Measurements from ENCODE around the gene SPRED3. TPM values are rescaled to one million over a fixed set of nuclear protein-coding genes. Genes with fewer than 3 reads are reported as not detected.
"Not testable (repeated sequence)": the region's sequence is repeated elsewhere in the genome, so short reads cannot be mapped to it uniquely, and the experiment has no call there.

Gene SPRED3
- total RNA-seq, 4 donors from 2014 or later = 0.05 to 2.6 (median 0.15) TPM

- no peak overlapping the region for H3K4me3 ChIP-seq
- ATAC-seq = no peak
- no peak for DNase-seq
- H3K27me3 ChIP-seq = no peaks in the 10 kb centered on the region
- H3K27ac ChIP-seq = no peak overlapping the region
- TF ChIP-seq CTCF (IDR thresholded peaks at IDR 0.05 in 4 of 5, conservative IDR thresholded peaks at IDR 0.05 in 1 of 5) (no peak), POLR2A (IDR thresholded peaks at IDR 0.05) (no peak)
- H3K4me1 ChIP-seq = no peaks in the 10 kb centered on the region
- H3K9me3 ChIP-seq = no peaks in the 10 kb centered on the region
- H3K36me3 ChIP-seq = no peaks in the 10 kb centered on the region
- in situ Hi-C loops (cut with MboI; ENCODE audit: low sequenced_read_pairs in 4 of 4) = loop anchor here in 3 of 4 donors (10.0 kb wide), 2 partner anchors 225 to 515 kb away; no protein-coding TSS in a partner anchor
- intact Hi-C loops (cut with DNase I; ENCODE audit: low total_unique reads) = loop anchor here (10.0 kb wide), 1 partner anchor 45 kb away; no protein-coding TSS in a partner anchor
These were observed 21.2 kb downstream of the SPRED3 start for GRCh38 chr19:38409631-38410133.

- H3K4me3 ChIP-seq; H3K27ac ChIP-seq; H3K4me1 ChIP-seq; DNase-seq; in situ Hi-C loops (cut with MboI; ENCODE audit: low sequenced_read_pairs in 4 of 4); H3K36me3 ChIP-seq; ATAC-seq; H3K27me3 ChIP-seq; intact Hi-C loops (cut with DNase I; ENCODE audit: low total_unique reads); H3K9me3 ChIP-seq: not testable (repeated sequence)
These were observed 21.9 kb downstream of the SPRED3 start for GRCh38 chr19:38410407-38410806.

GRCh38 chr19:38411041-38411712 is 22.7 kb downstream of the SPRED3 start:
- DNase-seq = no peak
- in situ Hi-C loops (cut with MboI; ENCODE audit: low sequenced_read_pairs in 4 of 4) (no loop called here), intact Hi-C loops (cut with DNase I; ENCODE audit: low total_unique reads) (no loop called here)
- Histone ChIP-seq H3K36me3 (no peaks in the 10 kb centered on the region), H3K9me3 (no peaks in the 10 kb centered on the region), H3K4me1 (no peaks in the 10 kb centered on the region), H3K27me3 (no peaks in the 10 kb centered on the region), H3K4me3 (no peak overlapping the region), H3K27ac (no peak overlapping the region)
- TF ChIP-seq POLR2A (IDR thresholded peaks at IDR 0.05) (no peak), CTCF (IDR thresholded peaks at IDR 0.05 in 4 of 5, conservative IDR thresholded peaks at IDR 0.05 in 1 of 5) (no peak)
- no peak for ATAC-seq

GRCh38 chr19:38411898-38412297 is 23.4 kb downstream of the SPRED3 start:
- H3K9me3 ChIP-seq; ATAC-seq; H3K27me3 ChIP-seq; in situ Hi-C loops (cut with MboI; ENCODE audit: low sequenced_read_pairs in 4 of 4); H3K36me3 ChIP-seq; intact Hi-C loops (cut with DNase I; ENCODE audit: low total_unique reads); H3K27ac ChIP-seq; DNase-seq; H3K4me1 ChIP-seq; H3K4me3 ChIP-seq: not testable (repeated sequence)

GRCh38 chr19:38412491-38412890 is 24.0 kb downstream of the SPRED3 start:
- ATAC-seq (no peak), DNase-seq (no peak)
- no peak for TF ChIP-seq CTCF (IDR thresholded peaks at IDR 0.05 in 4 of 5, conservative IDR thresholded peaks at IDR 0.05 in 1 of 5)
- no peak for TF ChIP-seq POLR2A (IDR thresholded peaks at IDR 0.05)
- Histone ChIP-seq H3K4me3 (no peak overlapping the region), H3K27me3 (no peaks in the 10 kb centered on the region), H3K27ac (no peak overlapping the region), H3K9me3 (no peaks in the 10 kb centered on the region), H3K4me1 (no peaks in the 10 kb centered on the region), H3K36me3 (no peaks in the 10 kb centered on the region)
- intact Hi-C loops (cut with DNase I; ENCODE audit: low total_unique reads) = no loop called here
- in situ Hi-C loops (cut with MboI; ENCODE audit: low sequenced_read_pairs in 4 of 4) = no loop called here

Measured in gastrocnemius medialis (tissue), 4 donors.